Renal cortex interstitium (tissue), 11 donors: Measurements from ENCODE around the gene CNGB1. TPM values are rescaled to one million over a fixed set of nuclear protein-coding genes. Genes with fewer than 3 reads are reported as not detected.
A peak's percentile ranks its signal among the peaks of the same experiment; 100 is the strongest.

ENCODE experiments used
- DNase-seq, 11 donors: peaks; one replicate each; pipeline ENCODE4 v3.0.0-alpha.2; 2013; ENCODE audit warnings: low read depth in 9 of 11, low spot score in 4 of 11; ENCODE audit errors: extremely low read depth in 1 of 11
- polyA plus RNA-seq, 3 donors: library from polyadenylated mRNA; unstranded; fragments of 120-200 nt; gene quantifications; one replicate each; pipeline ENCODE4 v1.2.1, GENCODE V29; 2013; ENCODE audit not compliant: insufficient read length in 3 of 3

Gene CNGB1
- polyA plus RNA-seq, 3 donors = 0.11 TPM; not detected in 2

- DNase-seq = no peak
Measured at GRCh38 chr16:57998992-57999365, 28.1 kb upstream of the CNGB1 start.

- DNase-seq = no peak
Measured at GRCh38 chr16:57998486-57998885, 27.6 kb upstream of the CNGB1 start.

GRCh38 chr16:57997528-57998265, 26.8 kb upstream of the CNGB1 start:
- DNase-seq = no peak

- no peak for DNase-seq
Measured at GRCh38 chr16:57997176-57997527, 26.2 kb upstream of the CNGB1 start.

GRCh38 chr16:57996406-57997175, 25.7 kb upstream of the CNGB1 start:
- DNase-seq = no peak

GRCh38 chr16:57995721-57996405, 24.9 kb upstream of the CNGB1 start:
- no peak for DNase-seq

- DNase-seq = no peak
Measured at GRCh38 chr16:57994778-57995177, 23.9 kb upstream of the CNGB1 start.

GRCh38 chr16:57994361-57994760, 23.4 kb upstream of the CNGB1 start:
- no peak for DNase-seq

GRCh38 chr16:57993897-57994296, 23.0 kb upstream of the CNGB1 start:
- no peak for DNase-seq

GRCh38 chr16:57993438-57993837, 22.5 kb upstream of the CNGB1 start:
- no peak for DNase-seq

- no peak for DNase-seq
Measured at GRCh38 chr16:57992084-57992483, 21.2 kb upstream of the CNGB1 start.

- DNase-seq = no peak
Measured at GRCh38 chr16:57991551-57992059, 20.7 kb upstream of the CNGB1 start.

GRCh38 chr16:57988929-57989328, 18.0 kb upstream of the CNGB1 start:
- no peak for DNase-seq

- no peak for DNase-seq
Measured at GRCh38 chr16:57987441-57988177, 16.7 kb upstream of the CNGB1 start.

- DNase-seq = no peak
Measured at GRCh38 chr16:57986196-57986595, 15.3 kb upstream of the CNGB1 start.

GRCh38 chr16:57985204-57986181, 14.6 kb upstream of the CNGB1 start:
- DNase-seq = no peak

GRCh38 chr16:57984443-57985203, 13.7 kb upstream of the CNGB1 start:
- peak in 9 of 11 donors; percentile 62 to 80 (median 74) for DNase-seq
